Fibroblast of villous mesenchyme (primary cell): ENCODE results near the gene RCAN2. TPM values are rescaled to one million over a fixed set of nuclear protein-coding genes. Genes with fewer than 3 reads are reported as not detected.
"Not testable (repeated sequence)": the region's sequence is repeated elsewhere in the genome, so short reads cannot be mapped to it uniquely, and the experiment has no call there.

ENCODE experiments used
- DNase-seq: peaks from one replicate; pipeline ENCODE4 v3.0.0-alpha.2; 2010; ENCODE audit warnings: low read depth
- H3K4me3 ChIP-seq: 2 replicates; pipeline ENCODE4 v1.5.1; 2011; ENCODE audit warnings: low read depth, mild to moderate bottlenecking, low read length
- CTCF ChIP-seq: IDR thresholded peaks from 2 replicates; pipeline ENCODE4 v1.5.1; 2012; ENCODE audit warnings: low read depth, mild to moderate bottlenecking, low read length; ENCODE audit not compliant: insufficient read depth
- total RNA-seq: library from RNA; depleted of rRNA; stranded (reverse); fragments of >200 nt; gene quantifications from 2 replicates; pipeline ENCODE4 v1.2.3, GENCODE V29; 2012

RCAN2 gene
- total RNA-seq, 1 donor: 1.7 TPM

- TF ChIP-seq CTCF: no peak
- no peak for DNase-seq
- H3K4me3 ChIP-seq: no peak overlapping the region
Measured at GRCh38 chr6:46333481-46333880, 157.8 kb downstream of the RCAN2 start.

- DNase-seq, H3K4me3 ChIP-seq: not testable (repeated sequence)
Measured at GRCh38 chr6:46332448-46332847, 158.8 kb downstream of the RCAN2 start.

GRCh38 chr6:46331461-46331860 is 159.8 kb downstream of the RCAN2 start:
- DNase-seq: peak; percentile 84
- TF ChIP-seq CTCF: no peak
- no peak overlapping the region for H3K4me3 ChIP-seq

GRCh38 chr6:46329568-46329967 is 161.7 kb downstream of the RCAN2 start:
- peak; percentile 48 for DNase-seq
- H3K4me3 ChIP-seq: no peak overlapping the region
- no peak for TF ChIP-seq CTCF

GRCh38 chr6:46327779-46328178 is 163.5 kb downstream of the RCAN2 start:
- no peak for TF ChIP-seq CTCF
- DNase-seq: peak; percentile 46

GRCh38 chr6:46325561-46326530 is 165.4 kb downstream of the RCAN2 start:
- peak overlapping the region; percentile 52 for H3K4me3 ChIP-seq
- TF ChIP-seq CTCF: no peak
- peak; percentile 71 for DNase-seq

More at GRCh38 chr6:46327779-46328178, 163.5 kb downstream of the RCAN2 start:
- H3K4me3 ChIP-seq: no peak overlapping the region

- DNase-seq: no peak
- no peak for TF ChIP-seq CTCF
- H3K4me3 ChIP-seq: peak overlapping the region; percentile 52
Measured at GRCh38 chr6:46324706-46325105, 166.5 kb downstream of the RCAN2 start.
